ENCODE measurements around the gene SLC30A4.

- TF ChIP-seq CTCF (IDR thresholded peaks at IDR 0.05) (no peak), POLR2AphosphoS5 (IDR thresholded peaks at IDR 0.05) (no peak), EP300 (IDR thresholded peaks at IDR 0.05) (no peak), POLR2A (IDR thresholded peaks at IDR 0.05) (no peak)
Observed at GRCh38 chr15:45449916-45450867, 72.4 kb downstream of the SLC30A4 start.

Measured in suprapubic skin (tissue), 4 donors.